ENCODE data around the gene ARSG. TPM values are rescaled to one million over a fixed set of nuclear protein-coding genes. Genes with fewer than 3 reads are reported as not detected.

The ARSG gene
- total and polyA plus RNA-seq, 3 experiments from 2014 or later = 7.0 to 9.5 (median 7.7) TPM

GRCh38 chr17:68443972-68444464 is 152.7 kb downstream of the ARSG start:
- H3K4me1 ChIP-seq (ENCODE audit: insufficient read depth, low read length) = peaks cover 4% of the 10 kb centered on the region
- Mint-ChIP-seq H3K4me1 (peaks cover 6 to 19% (median 14%) of the 10 kb centered on the region in 3 donors), H3K27me3 (no peaks in the 10 kb centered on the region), H3K4me3 (no peak overlapping the region), H3K9me3 (no peaks in the 10 kb centered on the region), H3K27ac (no peak overlapping the region), H3K36me3 (peaks cover 0 to 30% (median 16%) of the 10 kb centered on the region in 3 donors)
- H3K4me3 ChIP-seq (ENCODE audit: low read length) = no peak overlapping the region
- ChIA-PET POLR2A (interaction anchor here (0.5 kb wide), 1 partner anchor 180 kb away, joined by 3 read pairs; no protein-coding TSS in a partner anchor), CTCF (interaction anchor here (4.3 kb wide), 1 partner anchor 14 kb away, joined by 13 read pairs; the partner anchor contains the start of gene WIPI1)
- H3K9me3 ChIP-seq (ENCODE audit: low read length) = no peaks in the 10 kb centered on the region
- H3K27me3 ChIP-seq (ENCODE audit: insufficient read depth, low read length, poor library complexity, severe bottlenecking) = no peaks in the 10 kb centered on the region
- no peak overlapping the region for H3K27ac ChIP-seq (ENCODE audit: low read depth, low read length)
- no peak for DNase-seq
- peaks cover 5% of the 10 kb centered on the region for H3K36me3 ChIP-seq (ENCODE audit: insufficient read depth, low read length)

- peak overlapping the region in 1 of 8 donors; percentile 64 for H3K27ac Mint-ChIP-seq
- Histone ChIP-seq H3K4me1 (ENCODE audit: insufficient read depth, low read length) (peaks cover 4% of the 10 kb centered on the region), H3K4me3 (ENCODE audit: low read length) (no peak overlapping the region), H3K36me3 (ENCODE audit: insufficient read depth, low read length) (peaks cover 5% of the 10 kb centered on the region), H3K9me3 (ENCODE audit: low read length) (no peaks in the 10 kb centered on the region), H3K27ac (ENCODE audit: low read depth, low read length) (no peak overlapping the region), H3K27me3 (ENCODE audit: insufficient read depth, low read length, poor library complexity, severe bottlenecking) (no peaks in the 10 kb centered on the region)
- DNase-seq = no peak
- ChIA-PET POLR2A (interaction anchor here (1.6 kb wide), 1 partner anchor 12 kb away, joined by 4 read pairs; the partner anchor contains the start of gene WIPI1), CTCF (interaction anchor here (0.9 to 4.3 kb wide), 4 partner anchors 9 to 183 kb away, joined by 3 to 13 read pairs (median 8); partner anchors contain the start of gene WIPI1)
- peaks cover 0 to 1% of the 10 kb centered on the region in 2 donors for H3K27me3 Mint-ChIP-seq
- peaks cover 5 to 46% (median 16%) of the 10 kb centered on the region in 3 donors for H3K36me3 Mint-ChIP-seq
- H3K9me3 Mint-ChIP-seq = no peaks in the 10 kb centered on the region
- H3K4me3 Mint-ChIP-seq = no peak overlapping the region
- H3K4me1 Mint-ChIP-seq = peaks cover 5 to 12% (median 7%) of the 10 kb centered on the region in 3 donors
These were observed 154.4 kb downstream of the ARSG start for GRCh38 chr17:68445671-68446070.

GRCh38 chr17:68446626-68447041 is 155.3 kb downstream of the ARSG start:
- no peak overlapping the region for H3K27ac ChIP-seq (ENCODE audit: low read depth, low read length)
- ChIA-PET POLR2A (interaction anchor here (1.6 kb wide), 1 partner anchor 11 kb away, joined by 4 read pairs; the partner anchor contains the start of gene WIPI1), CTCF (interaction anchor here (1.3 to 4.3 kb wide), 4 partner anchors 10 to 241 kb away, joined by 3 to 13 read pairs (median 8); partner anchors contain the start of gene WIPI1)
- no peaks in the 10 kb centered on the region for H3K9me3 Mint-ChIP-seq
- no peaks in the 10 kb centered on the region for H3K9me3 ChIP-seq (ENCODE audit: low read length)
- peaks cover 5% of the 10 kb centered on the region for H3K36me3 ChIP-seq (ENCODE audit: insufficient read depth, low read length)
- H3K4me3 ChIP-seq (ENCODE audit: low read length) = no peak overlapping the region
- H3K4me3 Mint-ChIP-seq = no peak overlapping the region
- peaks cover 8 to 52% (median 16%) of the 10 kb centered on the region in 3 donors for H3K36me3 Mint-ChIP-seq
- H3K27ac Mint-ChIP-seq = peak overlapping the region in 1 of 8 donors; percentile 33
- H3K4me1 Mint-ChIP-seq = peaks cover 0 to 2% (median under 1%) of the 10 kb centered on the region in 3 donors
- peaks cover 0 to 1% of the 10 kb centered on the region in 2 donors for H3K27me3 Mint-ChIP-seq
- DNase-seq = no peak
- no peaks in the 10 kb centered on the region for H3K27me3 ChIP-seq (ENCODE audit: insufficient read depth, low read length, poor library complexity, severe bottlenecking)
- no peaks in the 10 kb centered on the region for H3K4me1 ChIP-seq (ENCODE audit: insufficient read depth, low read length)

- H3K4me1 Mint-ChIP-seq = no peaks in the 10 kb centered on the region
These were observed 157.9 kb downstream of the ARSG start for GRCh38 chr17:68449021-68449739.

GRCh38 chr17:68450391-68450790 is 159.1 kb downstream of the ARSG start:
- Mint-ChIP-seq H3K27ac (no peak overlapping the region), H3K27me3 (peaks cover 0 to 1% of the 10 kb centered on the region in 2 donors), H3K36me3 (peaks cover 6 to 49% (median 13%) of the 10 kb centered on the region in 3 donors), H3K4me1 (peaks cover 0 to 4% (median 2%) of the 10 kb centered on the region in 3 donors), H3K4me3 (no peak overlapping the region), H3K9me3 (no peaks in the 10 kb centered on the region)
- Histone ChIP-seq H3K27ac (ENCODE audit: low read depth, low read length) (no peak overlapping the region), H3K36me3 (ENCODE audit: insufficient read depth, low read length) (peaks cover 5% of the 10 kb centered on the region), H3K9me3 (ENCODE audit: low read length) (no peaks in the 10 kb centered on the region), H3K4me1 (ENCODE audit: insufficient read depth, low read length) (no peaks in the 10 kb centered on the region), H3K4me3 (ENCODE audit: low read length) (no peak overlapping the region), H3K27me3 (ENCODE audit: insufficient read depth, low read length, poor library complexity, severe bottlenecking) (no peaks in the 10 kb centered on the region)
- ChIA-PET CTCF (interaction anchor here (1.0 kb wide), 1 partner anchor 18 kb away, joined by 3 read pairs; no protein-coding TSS in a partner anchor), POLR2A (interaction anchor here (0.5 to 1.5 kb wide), 4 partner anchors 8 to 188 kb away, joined by 3 to 5 read pairs (median 3); no protein-coding TSS in a partner anchor)
- no peak for DNase-seq

More at GRCh38 chr17:68449021-68449739, 157.9 kb downstream of the ARSG start:
- peaks cover 5% of the 10 kb centered on the region for H3K36me3 ChIP-seq (ENCODE audit: insufficient read depth, low read length)
- peaks cover 9 to 50% (median 13%) of the 10 kb centered on the region in 3 donors for H3K36me3 Mint-ChIP-seq
- no peak overlapping the region for H3K4me3 ChIP-seq (ENCODE audit: low read length)
- H3K4me3 Mint-ChIP-seq = no peak overlapping the region
- no peaks in the 10 kb centered on the region for H3K27me3 ChIP-seq (ENCODE audit: insufficient read depth, low read length, poor library complexity, severe bottlenecking)
- no peak overlapping the region for H3K27ac ChIP-seq (ENCODE audit: low read depth, low read length)
- H3K9me3 ChIP-seq (ENCODE audit: low read length) = no peaks in the 10 kb centered on the region
- POLR2A ChIA-PET = interaction anchor here (1.5 kb wide), 1 partner anchor 9 kb away, joined by 3 read pairs; no protein-coding TSS in a partner anchor
- CTCF ChIA-PET = no interaction called here
- no peaks in the 10 kb centered on the region for H3K9me3 Mint-ChIP-seq
- H3K27ac Mint-ChIP-seq = no peak overlapping the region
- no peaks in the 10 kb centered on the region for H3K4me1 ChIP-seq (ENCODE audit: insufficient read depth, low read length)
- DNase-seq = no peak
- H3K27me3 Mint-ChIP-seq = peaks cover 0 to 1% of the 10 kb centered on the region in 2 donors

- no peak for DNase-seq
- H3K36me3 Mint-ChIP-seq = peaks cover 5 to 47% (median 13%) of the 10 kb centered on the region in 3 donors
- H3K9me3 Mint-ChIP-seq = no peaks in the 10 kb centered on the region
- peaks cover 3 to 8% (median 4%) of the 10 kb centered on the region in 3 donors for H3K4me1 Mint-ChIP-seq
- ChIA-PET POLR2A (interaction anchor here (0.5 to 1.5 kb wide), 3 partner anchors 7 to 55 kb away, joined by 3 read pairs; no protein-coding TSS in a partner anchor), CTCF (interaction anchor here (1.0 kb wide), 1 partner anchor 19 kb away, joined by 3 read pairs; no protein-coding TSS in a partner anchor)
- Histone ChIP-seq H3K36me3 (ENCODE audit: insufficient read depth, low read length) (peaks cover 5% of the 10 kb centered on the region), H3K9me3 (ENCODE audit: low read length) (no peaks in the 10 kb centered on the region), H3K4me1 (ENCODE audit: insufficient read depth, low read length) (no peaks in the 10 kb centered on the region), H3K4me3 (ENCODE audit: low read length) (no peak overlapping the region), H3K27me3 (ENCODE audit: insufficient read depth, low read length, poor library complexity, severe bottlenecking) (no peaks in the 10 kb centered on the region), H3K27ac (ENCODE audit: low read depth, low read length) (no peak overlapping the region)
- H3K27me3 Mint-ChIP-seq = peaks cover 0 to 1% of the 10 kb centered on the region in 2 donors
- no peak overlapping the region for H3K4me3 Mint-ChIP-seq
- H3K27ac Mint-ChIP-seq = no peak overlapping the region
These were observed 159.5 kb downstream of the ARSG start for GRCh38 chr17:68450801-68451200.

GRCh38 chr17:68451670-68452354 is 160.5 kb downstream of the ARSG start:
- H3K9me3 Mint-ChIP-seq = no peaks in the 10 kb centered on the region
- DNase-seq = no peak
- Histone ChIP-seq H3K27ac (ENCODE audit: low read depth, low read length) (no peak overlapping the region), H3K4me1 (ENCODE audit: insufficient read depth, low read length) (peaks cover 9% of the 10 kb centered on the region), H3K27me3 (ENCODE audit: insufficient read depth, low read length, poor library complexity, severe bottlenecking) (no peaks in the 10 kb centered on the region), H3K9me3 (ENCODE audit: low read length) (no peaks in the 10 kb centered on the region), H3K36me3 (ENCODE audit: insufficient read depth, low read length) (peaks cover 5% of the 10 kb centered on the region), H3K4me3 (ENCODE audit: low read length) (no peak overlapping the region)
- H3K4me1 Mint-ChIP-seq = peaks cover 13 to 18% (median 14%) of the 10 kb centered on the region in 3 donors
- CTCF ChIA-PET = no interaction called here
- no peak overlapping the region for H3K4me3 Mint-ChIP-seq
- peaks cover 5 to 42% (median 13%) of the 10 kb centered on the region in 3 donors for H3K36me3 Mint-ChIP-seq
- POLR2A ChIA-PET = no interaction called here
- peaks cover 0 to 1% of the 10 kb centered on the region in 2 donors for H3K27me3 Mint-ChIP-seq
- H3K27ac Mint-ChIP-seq = no peak overlapping the region
